Immature natural killer cell (primary cell): ENCODE results near the gene LINC00237. TPM values are rescaled to one million over a fixed set of nuclear protein-coding genes. Genes with fewer than 3 reads are reported as not detected.
A peak's percentile ranks its signal among the peaks of the same experiment; 100 is the strongest.

Source experiments
- DNase-seq, 3 donors: peaks; one replicate each; pipeline ENCODE4 v3.0.0; 2022; ENCODE audit warnings: mixed read lengths in 1 of 3
- H3K27ac Mint-ChIP-seq, 6 donors: one replicate each; pipeline ENCODE4 v1.8.0; 2020; ENCODE audit warnings: mixed read lengths in 6 of 6, mild to moderate bottlenecking in 5 of 6, inconsistent platforms in 4 of 6, moderate library complexity in 3 of 6
- H3K27me3 Mint-ChIP-seq, 3 donors: one replicate each; pipeline ENCODE4 v1.8.0; 2020 to 2021; ENCODE audit warnings: low read depth in 3 of 3, mild to moderate bottlenecking in 3 of 3, mixed read lengths in 3 of 3, moderate library complexity in 3 of 3, inconsistent platforms in 1 of 3
- H3K36me3 Mint-ChIP-seq, 3 donors: one replicate each; pipeline ENCODE4 v1.8.0; 2020; ENCODE audit warnings: mixed read lengths in 3 of 3, inconsistent platforms in 2 of 3, mild to moderate bottlenecking in 2 of 3
- H3K4me1 Mint-ChIP-seq, 2 donors: one replicate each; pipeline ENCODE4 v1.8.0; 2020; ENCODE audit warnings: inconsistent platforms in 2 of 2, mild to moderate bottlenecking in 2 of 2, mixed read lengths in 2 of 2, moderate library complexity in 1 of 2
- H3K4me3 Mint-ChIP-seq, 5 donors: one replicate each; pipeline ENCODE4 v1.8.0; 2020; ENCODE audit warnings: mild to moderate bottlenecking in 5 of 5, mixed read lengths in 5 of 5, inconsistent platforms in 3 of 5, moderate library complexity in 3 of 5
- H3K9me3 Mint-ChIP-seq, 6 donors: one replicate each; pipeline ENCODE4 v1.8.0; 2020; ENCODE audit warnings: mild to moderate bottlenecking in 6 of 6, mixed read lengths in 6 of 6, inconsistent platforms in 4 of 6, moderate library complexity in 3 of 6
- polyA plus RNA-seq, 3 donors: library from polyadenylated mRNA; unstranded; fragments of 300-500 nt; fragmentation: Illumina TruSeq; gene quantifications; one replicate each; pipeline ENCODE4 v1.2.3, GENCODE V29; 2021

The LINC00237 gene
- polyA plus RNA-seq, 3 donors from 2014 or later = 0.28 TPM; not detected in 2

DNA sequence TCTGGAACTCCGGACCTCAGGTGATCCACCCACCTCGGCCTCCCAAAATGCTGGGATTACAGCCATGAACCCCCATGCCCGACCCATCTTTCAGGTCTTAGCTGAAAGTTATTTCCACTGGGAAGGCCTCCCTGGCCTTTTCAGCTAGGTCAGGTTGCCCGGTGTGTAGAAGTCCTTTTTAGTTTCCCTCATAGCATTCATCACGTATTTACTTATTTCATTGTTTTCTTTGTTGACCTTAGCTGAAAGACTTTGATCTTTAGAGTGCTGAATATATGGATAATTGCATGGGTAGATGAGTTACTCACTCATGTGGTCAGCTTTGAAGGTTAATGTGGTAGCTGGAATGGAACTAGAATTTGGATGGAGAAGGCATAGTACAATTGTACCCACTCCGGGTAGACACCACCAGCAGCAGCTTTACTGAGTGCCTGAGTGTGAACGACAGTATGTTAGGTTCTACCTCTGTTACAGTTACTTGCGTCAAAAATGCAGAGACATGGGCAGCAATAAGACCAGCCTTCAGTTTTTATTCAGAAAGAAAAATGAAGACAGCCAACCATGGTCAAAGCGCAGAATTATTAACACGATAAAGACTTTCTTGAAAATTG lies 28.8 kb upstream of the LINC00237 start:
- Mint-ChIP-seq H3K4me3 (no peak overlapping the region), H3K27ac (no peak overlapping the region), H3K9me3 (no peaks in the 10 kb centered on the region), H3K4me1 (no peaks in the 10 kb centered on the region), H3K27me3 (peaks cover 0 to 6% (median 0%) of the 10 kb centered on the region in 3 donors), H3K36me3 (peaks cover 24 to 47% (median 26%) of the 10 kb centered on the region in 3 donors)
- DNase-seq = no peak

DNA sequence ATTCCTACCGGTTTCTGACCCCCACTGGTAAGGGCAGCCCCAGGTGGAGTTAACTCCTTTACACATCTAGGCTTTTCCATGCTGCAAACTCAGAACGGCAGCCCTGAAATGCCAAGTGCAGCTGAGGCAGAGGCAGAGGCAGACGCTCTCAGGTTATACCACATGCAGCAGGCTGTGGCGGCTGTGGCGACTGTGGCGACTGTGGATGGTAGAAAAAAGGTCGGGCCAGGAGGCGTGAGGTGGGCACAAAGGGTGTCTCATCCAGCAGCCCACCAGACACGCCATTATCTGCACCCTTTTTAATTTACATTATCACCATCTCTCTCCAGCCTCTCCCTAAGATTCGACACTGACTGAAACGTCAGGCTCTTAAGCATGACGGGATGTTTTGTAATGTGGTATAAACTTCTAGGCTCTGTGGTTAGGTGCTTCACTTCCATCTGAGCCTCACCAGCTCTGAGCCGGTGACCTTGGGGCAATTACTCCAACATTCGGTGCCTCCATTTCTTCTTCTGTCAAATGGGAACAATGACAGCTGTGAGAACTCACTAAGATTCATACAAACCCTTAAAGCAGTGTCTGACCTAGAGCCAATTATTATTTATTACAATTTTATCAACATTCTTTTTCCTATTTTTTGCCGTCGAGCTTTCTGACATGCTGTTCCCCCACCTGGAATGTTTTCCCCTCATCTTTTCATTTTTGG lies 27.9 kb upstream of the LINC00237 start:
- Mint-ChIP-seq H3K27ac (no peak overlapping the region), H3K27me3 (peaks cover 0 to 6% (median 0%) of the 10 kb centered on the region in 3 donors), H3K36me3 (peaks cover 20 to 42% (median 22%) of the 10 kb centered on the region in 3 donors), H3K4me3 (no peak overlapping the region), H3K9me3 (no peaks in the 10 kb centered on the region), H3K4me1 (peaks cover 0 to 2% of the 10 kb centered on the region in 2 donors)
- DNase-seq = no peak

DNA sequence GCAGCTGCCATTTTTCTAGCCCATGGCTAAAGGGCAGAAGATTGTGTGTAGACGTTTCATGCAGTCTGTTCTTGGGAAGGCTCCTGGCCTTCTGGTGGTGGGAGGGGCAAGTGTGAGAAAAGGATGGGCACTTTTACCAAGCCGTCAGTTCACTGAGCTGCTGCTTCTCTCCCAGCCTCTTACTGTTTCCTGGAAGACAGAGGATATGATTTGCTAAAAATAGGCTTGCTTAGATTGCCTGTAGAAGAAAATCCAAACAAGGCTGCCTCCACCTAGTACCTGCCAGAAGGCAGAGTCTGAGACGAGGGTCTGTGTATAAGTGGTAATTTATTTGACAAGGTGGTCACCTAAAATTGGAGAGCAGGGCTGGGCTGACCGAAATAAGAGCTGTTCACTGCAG lies 27.2 kb upstream of the LINC00237 start:
- peaks cover 0 to 6% (median 0%) of the 10 kb centered on the region in 3 donors for H3K27me3 Mint-ChIP-seq
- DNase-seq = no peak
- H3K27ac Mint-ChIP-seq = no peak overlapping the region
- no peak overlapping the region for H3K4me3 Mint-ChIP-seq
- H3K9me3 Mint-ChIP-seq = no peaks in the 10 kb centered on the region
- peaks cover 21 to 38% (median 23%) of the 10 kb centered on the region in 3 donors for H3K36me3 Mint-ChIP-seq
- H3K4me1 Mint-ChIP-seq = peaks cover 0 to 9% of the 10 kb centered on the region in 2 donors

DNA sequence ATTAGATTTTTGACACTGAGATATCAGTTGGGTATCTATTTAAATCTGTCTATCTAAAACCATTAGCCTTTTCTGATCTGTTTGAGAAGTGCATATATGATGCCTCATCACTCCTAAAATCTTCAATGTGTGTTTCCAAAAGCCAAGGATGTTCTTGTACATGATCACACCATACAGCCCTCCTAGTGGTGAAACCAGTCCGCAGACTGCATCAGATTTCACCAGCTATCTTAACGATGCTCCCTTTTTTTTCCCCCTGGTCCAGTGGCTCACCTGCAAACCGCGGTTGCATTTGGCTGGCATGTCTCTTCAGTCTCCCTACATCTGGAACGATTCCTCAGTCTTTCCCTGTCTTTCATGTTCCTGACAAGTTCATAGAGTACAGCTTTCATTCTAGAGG lies 23.7 kb upstream of the LINC00237 start:
- Mint-ChIP-seq H3K27me3 (peaks cover 0 to 7% (median 0%) of the 10 kb centered on the region in 3 donors), H3K4me1 (peaks cover 17 to 31% of the 10 kb centered on the region in 2 donors), H3K9me3 (no peaks in the 10 kb centered on the region), H3K36me3 (peaks cover 6 to 23% (median 12%) of the 10 kb centered on the region in 3 donors), H3K4me3 (no peak overlapping the region), H3K27ac (no peak overlapping the region)
- no peak for DNase-seq

DNA sequence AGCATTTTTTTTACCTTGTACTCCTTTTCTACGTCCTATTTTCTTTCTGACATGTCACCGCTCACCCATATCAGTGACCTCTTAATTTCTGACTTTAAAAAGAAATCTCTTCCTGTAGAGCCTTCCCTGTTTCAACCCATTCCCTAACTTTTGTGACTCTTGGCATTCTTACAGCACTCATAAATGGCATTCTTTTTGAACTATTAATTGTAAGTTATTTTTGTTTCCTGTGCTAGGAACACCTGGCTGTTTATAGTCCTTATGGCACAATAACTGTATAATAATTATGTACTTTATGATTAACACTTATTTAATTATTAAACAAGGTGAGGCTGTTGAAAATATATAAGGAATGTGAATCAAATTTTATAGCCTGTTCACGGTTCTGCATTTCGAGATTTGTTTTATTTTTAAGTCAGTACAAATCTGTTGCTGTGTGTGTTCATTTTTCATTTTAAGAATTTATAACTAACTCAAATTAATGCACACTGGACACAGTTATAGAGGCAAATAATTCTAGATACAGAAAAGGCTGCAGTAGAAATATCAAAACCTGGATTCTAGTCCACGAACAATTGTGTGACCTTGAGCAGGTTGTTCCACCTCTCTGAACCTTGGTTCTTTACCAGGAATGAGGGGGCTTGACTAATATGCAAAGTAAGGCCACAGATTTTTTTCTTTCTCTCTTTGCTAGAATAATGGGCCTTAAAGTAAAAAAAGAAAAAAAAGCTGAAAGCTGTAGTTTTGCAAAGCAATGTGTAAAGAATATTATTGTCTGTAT lies 21.2 kb upstream of the LINC00237 start:
- Mint-ChIP-seq H3K27ac (peak overlapping the region in 4 of 6 donors; percentile 41 to 88 (median 80)), H3K36me3 (peaks cover 0 to 8% (median 5%) of the 10 kb centered on the region in 3 donors), H3K9me3 (no peaks in the 10 kb centered on the region)

DNA sequence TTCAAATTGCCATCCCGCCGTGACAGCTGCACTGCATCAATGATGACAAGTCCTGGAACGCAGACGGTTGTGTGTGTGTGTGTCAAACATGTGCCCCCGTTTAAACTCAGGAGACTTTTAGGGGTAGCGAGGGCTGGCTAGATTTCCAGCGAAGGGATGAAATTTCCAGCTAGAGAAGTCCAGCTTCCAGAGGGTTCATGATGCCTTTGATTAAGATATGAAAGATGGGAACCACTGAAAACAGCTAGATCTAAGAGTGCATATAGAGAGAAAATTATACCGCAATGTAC lies 20.4 kb upstream of the LINC00237 start:
- Mint-ChIP-seq H3K4me1 (peaks cover 17 to 31% of the 10 kb centered on the region in 2 donors), H3K4me3 (peak overlapping the region; percentile 86 to 97 (median 93)), H3K9me3 (no peaks in the 10 kb centered on the region), H3K27ac (peak overlapping the region; percentile 79 to 93 (median 86)), H3K27me3 (peaks cover 0 to 7% (median 2%) of the 10 kb centered on the region in 3 donors), H3K36me3 (peaks cover 0 to 5% (median 4%) of the 10 kb centered on the region in 3 donors)
- no peak for DNase-seq

More for the DNA sequence above, 21.2 kb upstream of the LINC00237 start:
- DNase-seq = no peak
- Mint-ChIP-seq H3K4me1 (peaks cover 17 to 31% of the 10 kb centered on the region in 2 donors), H3K27me3 (peaks cover 0 to 7% (median 2%) of the 10 kb centered on the region in 3 donors), H3K4me3 (peak overlapping the region; percentile 86 to 97 (median 93))

DNA sequence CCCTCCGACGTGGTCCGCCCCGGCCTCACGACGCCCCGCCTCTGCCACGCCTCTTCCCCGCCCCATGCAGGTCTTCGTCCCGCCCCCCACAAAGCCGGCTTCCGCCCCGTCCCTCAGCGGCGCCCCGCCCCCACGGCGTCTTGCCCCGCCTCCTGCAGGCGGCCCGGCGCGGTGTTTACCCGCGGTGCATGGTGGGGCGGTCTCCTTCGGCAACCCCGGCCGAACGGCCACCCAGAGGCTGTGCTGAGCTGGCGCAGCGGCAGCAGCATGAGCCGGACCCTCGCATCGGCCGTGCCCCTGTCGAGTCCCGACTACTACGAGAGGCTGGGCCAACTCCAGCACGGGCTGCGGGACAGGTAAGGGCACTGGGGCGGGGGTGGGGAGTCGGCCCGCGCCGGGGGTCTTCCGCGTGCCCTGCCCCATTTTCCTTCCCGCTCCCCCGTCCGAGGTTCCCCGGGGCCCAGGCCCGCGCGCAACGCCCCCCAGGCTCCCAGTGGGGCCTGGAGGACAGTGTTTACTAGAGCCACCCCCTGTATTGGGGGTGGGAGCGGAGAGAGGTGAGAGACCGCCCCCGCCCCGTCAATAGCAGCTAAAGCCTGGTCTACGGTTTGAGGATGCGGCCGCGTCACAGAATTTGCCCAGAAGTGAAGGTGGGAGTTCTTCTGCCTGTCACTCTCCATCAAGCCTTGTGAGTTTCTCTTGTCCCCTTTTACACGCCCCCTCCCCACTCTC lies 19.9 kb upstream of the LINC00237 start, which contains the start of gene KIZ:
KIZ (plus strand) TSS at position 234 of the 732 bp plus-strand sequence; CDS start at position 268, 34 bp downstream.
- Mint-ChIP-seq H3K4me1 (peaks cover 17 to 31% of the 10 kb centered on the region in 2 donors), H3K27ac (peak within 1 kb of the TSS; percentile 81 to 93 (median 88))
- peak; percentile 98 for DNase-seq

DNA sequence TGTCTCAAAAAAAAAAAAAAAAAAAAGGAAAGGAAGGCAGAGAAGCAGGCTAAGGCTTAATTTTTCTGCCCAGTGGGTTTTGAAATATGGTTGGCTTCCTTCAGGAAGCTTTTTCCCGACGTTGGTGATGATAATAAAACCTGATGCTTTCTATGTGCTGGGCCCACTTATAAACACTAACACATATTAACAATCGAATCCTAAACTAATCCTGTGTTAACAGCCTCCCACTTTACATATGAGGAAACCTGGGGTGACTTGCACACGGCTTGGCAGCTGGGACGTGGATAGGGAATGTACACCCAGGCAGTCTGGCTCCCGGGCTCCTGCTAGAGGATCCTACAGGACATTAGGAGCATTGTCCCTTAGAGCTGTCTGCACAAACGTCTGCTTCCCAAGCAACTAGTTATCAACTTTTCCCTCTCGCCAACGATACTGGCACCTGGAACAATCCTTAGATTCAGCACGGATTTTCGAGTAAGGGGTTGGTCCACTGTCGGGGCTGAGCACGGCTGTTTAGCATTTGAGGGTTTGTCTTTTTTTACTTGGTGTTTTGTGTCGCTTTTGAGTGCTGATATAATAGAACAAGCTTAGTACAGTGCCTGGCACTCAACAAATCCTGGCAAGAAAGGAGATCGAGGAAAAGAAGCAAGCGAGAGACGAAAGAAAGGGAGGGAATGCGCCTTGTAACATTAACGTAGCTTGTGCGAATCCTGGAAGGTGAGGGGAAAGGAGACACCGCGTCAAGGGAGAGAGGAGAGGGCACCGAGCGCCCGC lies 19.1 kb upstream of the LINC00237 start:
- Mint-ChIP-seq H3K36me3 (peaks cover 0 to 5% (median 3%) of the 10 kb centered on the region in 3 donors), H3K27ac (peak overlapping the region; percentile 65 to 91 (median 86)), H3K9me3 (no peaks in the 10 kb centered on the region), H3K27me3 (peaks cover 1 to 5% (median 4%) of the 10 kb centered on the region in 3 donors), H3K4me3 (peak overlapping the region; percentile 86 to 97 (median 93)), H3K4me1 (peaks cover 17 to 31% of the 10 kb centered on the region in 2 donors)
- DNase-seq = no peak

More for the DNA sequence above, 19.9 kb upstream of the LINC00237 start, which contains the start of gene KIZ:
- H3K9me3 Mint-ChIP-seq = no peaks in the 10 kb centered on the region
- H3K4me3 Mint-ChIP-seq = peak within 1 kb of the TSS; percentile 86 to 97 (median 93)
- H3K27me3 Mint-ChIP-seq = peaks cover 0 to 5% (median 4%) of the 10 kb centered on the region in 3 donors
- peaks cover 0 to 5% (median 4%) of the 10 kb centered on the region in 3 donors for H3K36me3 Mint-ChIP-seq

DNA sequence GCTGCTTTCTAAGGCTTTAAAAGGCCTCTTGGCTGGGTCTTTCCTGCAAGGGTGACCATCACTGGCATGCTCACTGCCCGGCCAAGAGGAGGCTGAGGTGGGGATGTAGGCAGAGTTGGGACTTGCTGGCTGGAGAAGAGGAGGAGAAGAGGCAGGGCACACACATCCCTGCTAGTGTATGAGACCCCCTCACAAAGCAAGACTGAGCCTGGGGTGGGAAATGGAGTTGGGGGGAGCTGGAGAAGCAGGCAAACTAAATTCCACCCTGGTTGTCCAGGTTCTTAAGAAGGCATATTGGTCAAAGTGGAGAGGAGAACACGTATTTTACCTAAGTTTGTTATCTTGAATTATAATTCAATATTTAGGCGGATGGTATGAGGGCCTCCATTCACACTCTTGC lies 18.0 kb upstream of the LINC00237 start:
- Mint-ChIP-seq H3K4me1 (peaks cover 17 to 31% of the 10 kb centered on the region in 2 donors), H3K9me3 (no peaks in the 10 kb centered on the region), H3K36me3 (peaks cover 0 to 5% (median 0%) of the 10 kb centered on the region in 3 donors), H3K4me3 (peak overlapping the region in 3 of 5 donors; percentile 3 to 25 (median 8)), H3K27me3 (peaks cover 1 to 5% (median 4%) of the 10 kb centered on the region in 3 donors), H3K27ac (no peak overlapping the region)
- no peak for DNase-seq

DNA sequence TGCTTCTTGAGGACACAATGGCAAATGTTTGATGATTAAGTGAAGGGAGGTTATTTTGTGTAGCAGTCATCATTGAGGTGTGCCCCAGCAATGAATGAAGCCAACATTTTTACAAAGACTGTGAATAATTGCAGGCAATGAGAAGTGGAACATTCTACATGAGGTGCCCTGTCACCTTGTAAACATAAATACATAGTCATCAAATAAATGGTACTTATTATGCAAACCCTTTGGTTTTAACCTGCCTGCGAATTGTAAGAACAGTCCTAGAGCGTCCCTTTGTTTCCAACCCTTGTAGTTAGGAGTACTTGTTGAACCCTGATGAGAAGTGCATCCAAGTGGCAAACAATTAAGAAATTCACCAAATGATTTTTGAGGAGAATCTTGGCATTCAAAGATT lies 12.6 kb upstream of the LINC00237 start:
- Mint-ChIP-seq H3K27ac (no peak overlapping the region), H3K4me3 (no peak overlapping the region), H3K4me1 (no peaks in the 10 kb centered on the region)

DNA sequence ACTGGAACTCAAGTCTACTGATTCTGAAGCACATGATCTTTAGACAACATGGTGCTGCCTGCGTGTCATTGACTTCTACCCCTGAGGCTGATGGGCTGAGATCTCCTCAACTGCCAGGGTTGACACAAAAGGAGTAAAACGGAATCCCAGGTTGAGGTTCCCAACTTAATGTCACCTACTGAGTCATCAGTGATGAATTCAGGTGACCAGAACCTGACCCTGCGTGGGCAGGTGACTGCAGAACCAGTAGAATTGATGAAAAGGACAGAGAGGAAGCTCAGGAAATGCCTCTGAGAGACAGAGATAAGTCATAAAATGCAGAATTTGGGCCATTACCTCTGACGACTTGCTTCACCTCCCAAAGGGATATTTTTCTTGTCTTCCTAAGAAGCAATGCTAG lies 12.0 kb upstream of the LINC00237 start:
- no peak for DNase-seq
- no peaks in the 10 kb centered on the region for H3K9me3 Mint-ChIP-seq
- H3K36me3 Mint-ChIP-seq = no peaks in the 10 kb centered on the region
- H3K4me3 Mint-ChIP-seq = no peak overlapping the region
- no peaks in the 10 kb centered on the region for H3K4me1 Mint-ChIP-seq
- H3K27ac Mint-ChIP-seq = no peak overlapping the region
- peaks cover 0 to 9% (median 3%) of the 10 kb centered on the region in 3 donors for H3K27me3 Mint-ChIP-seq

More for the DNA sequence above, 12.6 kb upstream of the LINC00237 start:
- no peak for DNase-seq
- peaks cover 0 to 9% (median 3%) of the 10 kb centered on the region in 3 donors for H3K27me3 Mint-ChIP-seq
- H3K9me3 Mint-ChIP-seq = no peaks in the 10 kb centered on the region
- no peaks in the 10 kb centered on the region for H3K36me3 Mint-ChIP-seq

DNA sequence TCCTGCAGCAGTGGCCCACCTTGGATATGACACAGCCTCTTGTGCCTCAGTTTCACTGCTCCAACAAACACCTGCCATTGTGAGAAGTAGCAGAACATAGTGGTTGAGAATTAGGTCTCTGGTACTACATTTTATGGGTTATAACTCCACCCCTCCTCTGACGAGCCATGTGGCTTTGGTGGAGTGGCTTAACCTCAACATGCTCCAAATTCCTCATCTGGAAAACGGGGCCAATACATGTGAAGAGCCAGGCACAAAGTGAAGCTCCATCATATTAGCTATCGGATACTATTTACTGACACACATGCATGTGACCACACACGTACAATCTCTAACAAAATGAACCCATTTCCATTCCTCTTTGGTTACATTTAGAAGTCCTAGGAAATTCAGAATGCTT lies 11.4 kb upstream of the LINC00237 start:
- peaks cover 0 to 7% (median 3%) of the 10 kb centered on the region in 3 donors for H3K27me3 Mint-ChIP-seq
- H3K27ac Mint-ChIP-seq = no peak overlapping the region
- no peak for DNase-seq
- no peaks in the 10 kb centered on the region for H3K36me3 Mint-ChIP-seq
- no peaks in the 10 kb centered on the region for H3K9me3 Mint-ChIP-seq
- H3K4me1 Mint-ChIP-seq = no peaks in the 10 kb centered on the region
- H3K4me3 Mint-ChIP-seq = no peak overlapping the region
